NCI-H1694 treated with DMSO at 0.1 percent for 48 hours (cell line): ENCODE data around the gene PRR9.

Source experiments
- DNase-seq: peaks from one replicate; lab custom pipeline; 2025; lab: John Stamatoyannopoulos, UW

PRR9 gene

GRCh38 chr1:153229076-153229829 lies 11.9 kb downstream of the PRR9 start:
- peak; percentile 12 for DNase-seq

- no peak for DNase-seq
Measured at GRCh38 chr1:153231363-153231762, 14.0 kb downstream of the PRR9 start.

- no peak for DNase-seq
Measured at GRCh38 chr1:153231785-153232184, 14.4 kb downstream of the PRR9 start.

- no peak for DNase-seq
Measured at GRCh38 chr1:153232553-153232952, 15.2 kb downstream of the PRR9 start.

- DNase-seq = no peak
Measured at GRCh38 chr1:153233448-153233847, 16.1 kb downstream of the PRR9 start.

- no peak for DNase-seq
Measured at GRCh38 chr1:153238527-153238926, 21.1 kb downstream of the PRR9 start.

GRCh38 chr1:153242160-153242559 lies 24.8 kb downstream of the PRR9 start:
- DNase-seq = no peak

GRCh38 chr1:153245466-153245865 lies 28.1 kb downstream of the PRR9 start:
- DNase-seq = no peak

GRCh38 chr1:153246018-153246417 lies 28.6 kb downstream of the PRR9 start:
- DNase-seq = no peak

GRCh38 chr1:153246825-153247224 lies 29.4 kb downstream of the PRR9 start:
- no peak for DNase-seq

- DNase-seq = no peak
Measured at GRCh38 chr1:153248176-153248879, 30.9 kb downstream of the PRR9 start.

- no peak for DNase-seq
Measured at GRCh38 chr1:153250166-153250565, 32.8 kb downstream of the PRR9 start.

- no peak for DNase-seq
Measured at GRCh38 chr1:153251087-153251486, 33.7 kb downstream of the PRR9 start.

GRCh38 chr1:153251562-153251961 lies 34.2 kb downstream of the PRR9 start:
- no peak for DNase-seq

GRCh38 chr1:153251988-153252387 lies 34.6 kb downstream of the PRR9 start:
- DNase-seq = no peak

GRCh38 chr1:153253076-153253475 lies 35.7 kb downstream of the PRR9 start:
- DNase-seq = no peak

GRCh38 chr1:153253693-153254092 lies 36.3 kb downstream of the PRR9 start:
- DNase-seq = no peak

GRCh38 chr1:153259387-153259786 lies 42.0 kb downstream of the PRR9 start, which contains the start of gene LORICRIN:
Gene LORICRIN, plus strand, starts transcription at chr1:153259687. Its CDS starts 1,263 bp downstream, at chr1:153260950.
- DNase-seq = no peak

- no peak for DNase-seq
Measured at GRCh38 chr1:153260585-153261280, 43.3 kb downstream of the PRR9 start.

GRCh38 chr1:153261281-153262069 lies 44.1 kb downstream of the PRR9 start:
- no peak for DNase-seq

- no peak for DNase-seq
Measured at GRCh38 chr1:153262070-153262366, 44.6 kb downstream of the PRR9 start.

GRCh38 chr1:153262462-153263157 lies 45.2 kb downstream of the PRR9 start:
- no peak for DNase-seq
